CD8-positive, alpha-beta memory T cell (primary cell): Measurements from ENCODE around the gene BRI3. TPM values are rescaled to one million over a fixed set of nuclear protein-coding genes. Genes with fewer than 3 reads are reported as not detected.

Experiments used
- CTCF ChIA-PET: fragments of 350-600 bp; sonication (Branson Sonifier 250); formaldehyde crosslinking; loops from one replicate; lab custom pipeline; 2021; ENCODE audit warnings: antibody characterized with exemption; lab: Charles Lee
- POLR2A ChIA-PET: fragments of 350-600 bp; sonication (Branson Sonifier 250); formaldehyde crosslinking; loops from one replicate; lab custom pipeline; 2021; ENCODE audit warnings: antibody characterized with exemption; lab: Charles Lee
- DNase-seq, 5 donors: peaks; one replicate each; pipeline versions ENCODE4 v3.0.0 to v3.0.0-alpha.2; 2020 to 2022; ENCODE audit warnings: mixed read lengths in 1 of 5
- H3K27ac ChIP-seq: one replicate; pipeline ENCODE4 v1.7.0; 2013; ENCODE audit warnings: low read depth, mild to moderate bottlenecking, low read length, moderate library complexity
- H3K27me3 ChIP-seq: 2 replicates; pipeline ENCODE4 v1.7.0; 2013; ENCODE audit warnings: low read length, mild to moderate bottlenecking; ENCODE audit not compliant: insufficient read depth, poor library complexity, severe bottlenecking
- H3K36me3 ChIP-seq: 2 replicates; pipeline ENCODE4 v1.7.0; 2013; ENCODE audit warnings: mild to moderate bottlenecking, low read length, moderate library complexity; ENCODE audit not compliant: insufficient read depth
- H3K4me1 ChIP-seq: 2 replicates; pipeline ENCODE4 v1.7.0; 2013; ENCODE audit warnings: mild to moderate bottlenecking, low read length, moderate library complexity; ENCODE audit not compliant: insufficient read depth
- H3K4me3 ChIP-seq: 2 replicates; pipeline ENCODE4 v1.7.0; 2013; ENCODE audit warnings: mild to moderate bottlenecking, low read length
- H3K9me3 ChIP-seq: 2 replicates; pipeline ENCODE4 v1.7.0; 2013; ENCODE audit warnings: mild to moderate bottlenecking, low read length
- H3K27ac Mint-ChIP-seq, 8 donors: one replicate each; pipeline ENCODE4 v1.8.0; 2020 to 2021; ENCODE audit warnings: mixed read lengths in 8 of 8, mild to moderate bottlenecking in 6 of 8, inconsistent platforms in 3 of 8, moderate library complexity in 3 of 8
- H3K27me3 Mint-ChIP-seq, 2 donors: one replicate each; pipeline ENCODE4 v1.8.0; 2020 to 2021; ENCODE audit warnings: mixed read lengths in 2 of 2, mild to moderate bottlenecking in 1 of 2, moderate library complexity in 1 of 2
- H3K36me3 Mint-ChIP-seq, 3 donors: one replicate each; pipeline ENCODE4 v1.8.0; 2020 to 2021; ENCODE audit warnings: mixed read lengths in 3 of 3, inconsistent platforms in 1 of 3, mild to moderate bottlenecking in 1 of 3
- H3K4me1 Mint-ChIP-seq, 3 donors: one replicate each; pipeline ENCODE4 v1.8.0; 2020 to 2021; ENCODE audit warnings: mixed read lengths in 3 of 3, inconsistent platforms in 1 of 3, mild to moderate bottlenecking in 1 of 3
- H3K4me3 Mint-ChIP-seq, 7 donors: one replicate each; pipeline ENCODE4 v1.8.0; 2020 to 2021; ENCODE audit warnings: mixed read lengths in 7 of 7, mild to moderate bottlenecking in 6 of 7, moderate library complexity in 4 of 7, inconsistent platforms in 2 of 7
- H3K9me3 Mint-ChIP-seq, 5 donors: one replicate each; pipeline ENCODE4 v1.8.0; 2020 to 2022; ENCODE audit warnings: mixed read lengths in 5 of 5, mild to moderate bottlenecking in 3 of 5, moderate library complexity in 2 of 5, inconsistent platforms in 1 of 5
- polyA plus RNA-seq: library from polyadenylated mRNA; unstranded; fragments of 300-500 nt; fragmentation: Illumina TruSeq; gene quantifications from one replicate; pipeline ENCODE4 v1.2.3, GENCODE V29; 2021
- total RNA-seq, 2 experiments: library from RNA; stranded (reverse); gene quantifications; one replicate each; pipeline ENCODE4 v1.2.3, GENCODE V29; 2021

Gene BRI3, protein sequence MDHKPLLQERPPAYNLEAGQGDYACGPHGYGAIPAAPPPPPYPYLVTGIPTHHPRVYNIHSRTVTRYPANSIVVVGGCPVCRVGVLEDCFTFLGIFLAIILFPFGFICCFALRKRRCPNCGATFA
- total RNA-seq (10 to 100 TPM; 58.4 to 65.0 TPM), polyA plus RNA-seq (15.4 TPM)

GRCh38 chr7:98280791-98281756 lies at the start of gene BRI3:
Gene BRI3, plus strand, starts transcription at chr7:98281686. Its CDS starts 110 bp downstream, at chr7:98281796.
- Mint-ChIP-seq H3K27ac (peak within 1 kb of the TSS; percentile 46 to 98 (median 89)), H3K4me1 (peaks cover 28 to 38% (median 30%) of the 10 kb centered on the region in 3 donors), H3K36me3 (peaks cover 0 to 9% (median 0%) of the 10 kb centered on the region in 3 donors), H3K9me3 (no peaks in the 10 kb centered on the region), H3K27me3 (peaks cover 0 to 1% of the 10 kb centered on the region in 2 donors), H3K4me3 (peak within 1 kb of the TSS; percentile 85 to 94 (median 88))
- Histone ChIP-seq H3K27me3 (no peaks in the 10 kb centered on the region), H3K36me3 (no peaks in the 10 kb centered on the region), H3K4me1 (peaks cover 39% of the 10 kb centered on the region), H3K4me3 (peak within 1 kb of the TSS; percentile 76), H3K27ac (peak within 1 kb of the TSS; percentile 57), H3K9me3 (no peaks in the 10 kb centered on the region)
- DNase-seq = peak; percentile 82 to 95 (median 86)
- CTCF ChIA-PET = interaction anchor here (1.1 to 2.7 kb wide), 3 partner anchors 14 to 79 kb away, joined by 4 to 8 read pairs (median 6); no protein-coding TSS in a partner anchor
- POLR2A ChIA-PET = interaction anchor here (0.6 to 1.4 kb wide), 4 partner anchors 21 to 78 kb away, joined by 3 to 7 read pairs (median 4); no protein-coding TSS in a partner anchor

DNA sequence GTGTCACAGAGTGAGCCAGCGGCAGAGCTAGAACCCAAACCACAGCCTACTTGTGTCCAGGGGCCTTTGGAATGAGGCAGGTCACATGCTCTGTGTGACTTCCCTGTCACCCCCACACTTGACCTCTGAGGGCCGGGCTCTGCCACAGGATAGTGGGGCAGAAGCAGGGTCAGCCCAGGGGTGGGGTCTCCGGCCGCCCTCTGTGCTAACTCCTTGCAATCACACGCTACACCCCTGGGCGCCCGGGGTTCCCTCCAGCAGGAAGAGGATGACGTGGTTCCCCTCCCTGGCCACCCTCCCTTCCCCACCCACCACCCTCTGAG lies 49.3 kb upstream of the BRI3 start:
- Histone ChIP-seq H3K9me3 (no peaks in the 10 kb centered on the region), H3K27me3 (no peaks in the 10 kb centered on the region), H3K4me3 (no peak overlapping the region), H3K27ac (no peak overlapping the region), H3K4me1 (no peaks in the 10 kb centered on the region), H3K36me3 (peaks cover 10% of the 10 kb centered on the region)
- Mint-ChIP-seq H3K27me3 (no peaks in the 10 kb centered on the region), H3K9me3 (no peaks in the 10 kb centered on the region), H3K4me3 (no peak overlapping the region), H3K36me3 (peaks cover 0 to 62% (median 5%) of the 10 kb centered on the region in 3 donors), H3K27ac (no peak overlapping the region), H3K4me1 (no peaks in the 10 kb centered on the region)
- ChIA-PET POLR2A (interaction anchor here (0.6 kb wide), 1 partner anchor 18 kb away, joined by 3 read pairs; no protein-coding TSS in a partner anchor), CTCF (no interaction called here)
- no peak for DNase-seq

GRCh38 chr7:98232799-98233198 lies 48.7 kb upstream of the BRI3 start:
- no peaks in the 10 kb centered on the region for H3K27me3 ChIP-seq
- no peaks in the 10 kb centered on the region for H3K4me1 ChIP-seq
- no peaks in the 10 kb centered on the region for H3K9me3 Mint-ChIP-seq
- H3K27ac Mint-ChIP-seq = no peak overlapping the region
- H3K4me3 ChIP-seq = no peak overlapping the region
- ChIA-PET POLR2A (interaction anchor here (0.6 kb wide), 1 partner anchor 18 kb away, joined by 3 read pairs; no protein-coding TSS in a partner anchor), CTCF (no interaction called here)
- no peaks in the 10 kb centered on the region for H3K4me1 Mint-ChIP-seq
- DNase-seq = no peak
- H3K27me3 Mint-ChIP-seq = no peaks in the 10 kb centered on the region
- no peak overlapping the region for H3K4me3 Mint-ChIP-seq
- no peaks in the 10 kb centered on the region for H3K9me3 ChIP-seq
- peaks cover 0 to 64% (median 3%) of the 10 kb centered on the region in 3 donors for H3K36me3 Mint-ChIP-seq
- H3K27ac ChIP-seq = no peak overlapping the region
- H3K36me3 ChIP-seq = peaks cover 10% of the 10 kb centered on the region

- POLR2A ChIA-PET = no interaction called here
- CTCF ChIA-PET = no interaction called here
- Mint-ChIP-seq H3K4me1 (no peaks in the 10 kb centered on the region), H3K9me3 (no peaks in the 10 kb centered on the region), H3K4me3 (no peak overlapping the region), H3K27me3 (no peaks in the 10 kb centered on the region), H3K36me3 (peaks cover 0 to 65% (median 3%) of the 10 kb centered on the region in 3 donors), H3K27ac (no peak overlapping the region)
- no peaks in the 10 kb centered on the region for H3K4me1 ChIP-seq
- no peak overlapping the region for H3K4me3 ChIP-seq
- H3K27ac ChIP-seq = no peak overlapping the region
- DNase-seq = no peak
- no peaks in the 10 kb centered on the region for H3K27me3 ChIP-seq
- H3K9me3 ChIP-seq = no peaks in the 10 kb centered on the region
- peaks cover 11% of the 10 kb centered on the region for H3K36me3 ChIP-seq
These were observed 48.0 kb upstream of the BRI3 start for GRCh38 chr7:98233219-98234070.

DNA sequence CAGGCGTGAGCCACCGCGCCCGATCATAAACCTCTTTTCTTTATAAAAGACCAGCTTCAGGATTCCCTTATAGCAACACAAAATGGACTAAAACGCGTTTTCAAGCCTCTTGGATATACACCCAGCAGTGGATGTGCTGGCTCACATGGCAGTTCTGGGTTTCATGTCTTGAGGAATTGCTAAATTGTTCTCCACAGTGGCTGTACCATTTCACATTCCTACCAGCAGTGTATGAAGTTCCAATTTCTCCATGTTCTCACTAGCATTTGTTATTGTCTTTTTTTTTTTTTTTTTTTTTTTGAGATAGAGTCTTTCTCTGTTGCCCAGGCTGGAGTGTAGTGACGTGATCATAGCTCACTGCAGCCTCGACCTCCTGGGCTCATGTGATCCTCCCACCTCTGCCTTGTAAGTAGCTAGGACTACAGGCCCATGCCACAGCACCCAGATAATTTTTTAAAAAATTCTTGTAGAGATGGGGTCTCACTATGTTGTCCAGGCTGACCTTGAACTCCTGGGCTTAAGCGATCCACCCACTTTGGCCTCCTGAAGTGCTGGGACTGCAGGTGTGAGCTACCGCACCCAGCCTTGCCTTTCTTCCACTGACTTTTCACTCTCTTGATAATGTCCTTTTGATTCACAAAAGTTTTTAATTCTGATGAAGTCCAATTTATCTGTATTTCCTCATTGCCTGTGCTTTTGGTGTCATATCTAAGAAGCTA lies 46.9 kb upstream of the BRI3 start:
- Mint-ChIP-seq H3K4me3 (no peak overlapping the region), H3K9me3 (no peaks in the 10 kb centered on the region), H3K27me3 (no peaks in the 10 kb centered on the region), H3K4me1 (no peaks in the 10 kb centered on the region), H3K27ac (peak overlapping the region in 1 of 8 donors; percentile 72), H3K36me3 (peaks cover 3 to 71% (median 7%) of the 10 kb centered on the region in 3 donors)
- POLR2A ChIA-PET = no interaction called here
- no peak overlapping the region for H3K4me3 ChIP-seq
- no peaks in the 10 kb centered on the region for H3K4me1 ChIP-seq
- no peaks in the 10 kb centered on the region for H3K27me3 ChIP-seq
- DNase-seq = no peak
- no peak overlapping the region for H3K27ac ChIP-seq
- CTCF ChIA-PET = interaction anchor here (0.7 kb wide), 1 partner anchor 27 kb away, joined by 5 read pairs; no protein-coding TSS in a partner anchor
- H3K36me3 ChIP-seq = peaks cover 17% of the 10 kb centered on the region
- H3K9me3 ChIP-seq = no peaks in the 10 kb centered on the region

GRCh38 chr7:98235901-98236300 lies 45.6 kb upstream of the BRI3 start:
- Histone ChIP-seq H3K4me1 (no peaks in the 10 kb centered on the region), H3K4me3 (no peak overlapping the region), H3K27ac (no peak overlapping the region), H3K27me3 (no peaks in the 10 kb centered on the region), H3K9me3 (no peaks in the 10 kb centered on the region), H3K36me3 (peaks cover 17% of the 10 kb centered on the region)
- Mint-ChIP-seq H3K36me3 (peaks cover 3 to 72% (median 10%) of the 10 kb centered on the region in 3 donors), H3K27ac (no peak overlapping the region), H3K27me3 (no peaks in the 10 kb centered on the region), H3K4me1 (no peaks in the 10 kb centered on the region), H3K4me3 (no peak overlapping the region), H3K9me3 (no peaks in the 10 kb centered on the region)
- ChIA-PET POLR2A (no interaction called here), CTCF (no interaction called here)
- DNase-seq = no peak

- H3K27ac Mint-ChIP-seq = no peak overlapping the region
- Histone ChIP-seq H3K9me3 (no peaks in the 10 kb centered on the region), H3K27ac (no peak overlapping the region), H3K4me3 (no peak overlapping the region), H3K36me3 (peaks cover 17% of the 10 kb centered on the region), H3K27me3 (no peaks in the 10 kb centered on the region), H3K4me1 (no peaks in the 10 kb centered on the region)
- no peaks in the 10 kb centered on the region for H3K27me3 Mint-ChIP-seq
- ChIA-PET POLR2A (no interaction called here), CTCF (no interaction called here)
- H3K4me3 Mint-ChIP-seq = no peak overlapping the region
- H3K4me1 Mint-ChIP-seq = no peaks in the 10 kb centered on the region
- no peak for DNase-seq
- H3K36me3 Mint-ChIP-seq = peaks cover 3 to 75% (median 10%) of the 10 kb centered on the region in 3 donors
- no peaks in the 10 kb centered on the region for H3K9me3 Mint-ChIP-seq
These were observed 44.9 kb upstream of the BRI3 start for GRCh38 chr7:98236355-98237185.
